T-helper 1 cell (primary cell): Measurements from ENCODE around the gene EIF3K.
"Not testable (repeated sequence)": the region's sequence is repeated elsewhere in the genome, so short reads cannot be mapped to it uniquely, and the experiment has no call there.

ENCODE experiments used
- DNase-seq, 5 donors: peaks; one replicate each; pipeline ENCODE4 v3.0.0-alpha.2; 2012 to 2020
- total RNA-seq, 4 donors: gene quantifications; one replicate each; lab custom pipeline; 2026; lab: John Stamatoyannopoulos, UW

The EIF3K gene
- total RNA-seq, result 107 to 142 (median 137) reads per million in 4 donors

- peak; percentile 94 to 99 (median 95) for DNase-seq
Measured at GRCh38 chr19:38618590-38619360, at the start of gene EIF3K. TSS of gene EIF3K (plus strand) at chr19:38619188. CDS start at chr19:38619269, 81 bp downstream.

- no peak for DNase-seq
Measured at GRCh38 chr19:38569368-38569983, 49.5 kb upstream of the EIF3K start.

- DNase-seq, result no peak
Measured at GRCh38 chr19:38571682-38572081, 47.3 kb upstream of the EIF3K start.

GRCh38 chr19:38577826-38578225 lies 41.2 kb upstream of the EIF3K start:
- no peak for DNase-seq

- peak in 1 of 5 donors; percentile 23 for DNase-seq
Measured at GRCh38 chr19:38579304-38579703, 39.7 kb upstream of the EIF3K start.

GRCh38 chr19:38580080-38580479 lies 38.9 kb upstream of the EIF3K start:
- DNase-seq, result no peak

GRCh38 chr19:38583219-38583984 lies 35.6 kb upstream of the EIF3K start:
- DNase-seq, result no peak

GRCh38 chr19:38583985-38584305 lies 35.0 kb upstream of the EIF3K start:
- no peak for DNase-seq

GRCh38 chr19:38587562-38587961 lies 31.4 kb upstream of the EIF3K start:
- DNase-seq, result no peak

- DNase-seq, result no peak
Measured at GRCh38 chr19:38588041-38588440, 30.9 kb upstream of the EIF3K start.

GRCh38 chr19:38592940-38593339 lies 26.0 kb upstream of the EIF3K start:
- DNase-seq, result no peak

GRCh38 chr19:38596057-38596981 lies 22.7 kb upstream of the EIF3K start:
- DNase-seq, result peak in 1 of 5 donors; percentile 10

GRCh38 chr19:38597075-38597474 lies 21.9 kb upstream of the EIF3K start:
- no peak for DNase-seq

GRCh38 chr19:38599722-38600121 lies 19.3 kb upstream of the EIF3K start:
- no peak for DNase-seq

- not testable (repeated sequence) for DNase-seq
Measured at GRCh38 chr19:38602856-38603255, 16.1 kb upstream of the EIF3K start.

- no peak for DNase-seq
Measured at GRCh38 chr19:38606131-38606530, 12.9 kb upstream of the EIF3K start.

- no peak for DNase-seq
Measured at GRCh38 chr19:38614289-38614688, 4.7 kb upstream of the EIF3K start.

- DNase-seq, result no peak
Measured at GRCh38 chr19:38615007-38615581, 3.9 kb upstream of the EIF3K start.

GRCh38 chr19:38616265-38616664 lies 2.7 kb upstream of the EIF3K start:
- no peak for DNase-seq

- peak in 1 of 5 donors; percentile 26 for DNase-seq
Measured at GRCh38 chr19:38617283-38617763, 1.7 kb upstream of the EIF3K start.

- peak; percentile 33 to 83 (median 57) for DNase-seq
Measured at GRCh38 chr19:38617764-38618589, 1.0 kb upstream of the EIF3K start, which contains the start of gene MAP4K1. TSS of gene MAP4K1 (minus strand) at chr19:38617953. CDS start at chr19:38617895, 58 bp downstream.
